ENCODE data around the gene TEF.
"Not testable (repeated sequence)": the region's sequence is repeated elsewhere in the genome, so short reads cannot be mapped to it uniquely, and the experiment has no call there.

Gene TEF

DNA sequence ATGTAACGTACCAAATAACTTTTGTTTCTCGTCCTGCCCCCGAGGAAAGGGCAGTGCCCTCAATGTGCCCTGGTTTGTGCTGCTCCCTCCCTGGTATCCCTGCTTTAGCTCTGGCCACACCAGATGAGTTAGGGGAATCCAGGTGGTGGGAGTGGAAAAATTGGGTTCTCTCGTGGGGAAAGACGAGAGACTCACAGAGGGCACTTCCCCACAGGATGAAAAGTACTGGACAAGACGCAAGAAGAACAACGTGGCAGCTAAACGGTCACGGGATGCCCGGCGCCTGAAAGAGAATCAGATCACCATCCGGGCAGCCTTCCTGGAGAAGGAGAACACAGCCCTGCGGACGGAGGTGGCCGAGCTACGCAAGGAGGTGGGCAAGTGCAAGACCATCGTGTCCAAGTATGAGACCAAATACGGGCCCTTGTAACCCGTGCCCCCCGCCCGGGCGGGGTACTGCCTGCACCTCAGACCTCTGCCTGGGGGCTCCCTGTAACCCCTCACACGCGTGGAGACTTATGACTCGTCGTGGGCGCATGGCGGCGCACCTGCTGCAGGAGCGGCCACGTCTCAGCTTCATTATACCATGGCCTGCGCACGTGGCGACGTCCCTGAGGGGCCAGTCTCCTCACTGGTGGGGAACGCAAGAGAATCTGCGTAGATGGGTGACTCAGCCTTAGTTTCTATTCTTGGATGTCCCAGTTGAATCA is 13.9 kb downstream of the TEF start:
- no peak for DNase-seq (ENCODE audit: low spot score)
- Histone ChIP-seq H3K4me3 (no peak overlapping the region), H3K27ac (peak overlapping the region in 1 of 2 donors; percentile 84)
- TF ChIP-seq, protein P1, sequence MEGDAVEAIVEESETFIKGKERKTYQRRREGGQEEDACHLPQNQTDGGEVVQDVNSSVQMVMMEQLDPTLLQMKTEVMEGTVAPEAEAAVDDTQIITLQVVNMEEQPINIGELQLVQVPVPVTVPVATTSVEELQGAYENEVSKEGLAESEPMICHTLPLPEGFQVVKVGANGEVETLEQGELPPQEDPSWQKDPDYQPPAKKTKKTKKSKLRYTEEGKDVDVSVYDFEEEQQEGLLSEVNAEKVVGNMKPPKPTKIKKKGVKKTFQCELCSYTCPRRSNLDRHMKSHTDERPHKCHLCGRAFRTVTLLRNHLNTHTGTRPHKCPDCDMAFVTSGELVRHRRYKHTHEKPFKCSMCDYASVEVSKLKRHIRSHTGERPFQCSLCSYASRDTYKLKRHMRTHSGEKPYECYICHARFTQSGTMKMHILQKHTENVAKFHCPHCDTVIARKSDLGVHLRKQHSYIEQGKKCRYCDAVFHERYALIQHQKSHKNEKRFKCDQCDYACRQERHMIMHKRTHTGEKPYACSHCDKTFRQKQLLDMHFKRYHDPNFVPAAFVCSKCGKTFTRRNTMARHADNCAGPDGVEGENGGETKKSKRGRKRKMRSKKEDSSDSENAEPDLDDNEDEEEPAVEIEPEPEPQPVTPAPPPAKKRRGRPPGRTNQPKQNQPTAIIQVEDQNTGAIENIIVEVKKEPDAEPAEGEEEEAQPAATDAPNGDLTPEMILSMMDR (IDR thresholded peaks at IDR 0.05): no peak

- Histone ChIP-seq H3K27ac (no peak overlapping the region), H3K4me3 (no peak overlapping the region)
- TF ChIP-seq, protein P1 (IDR thresholded peaks at IDR 0.05): no peak
- no peak for DNase-seq (ENCODE audit: low spot score)
Measured at GRCh38 chr22:41397143-41397811, 15.5 kb downstream of the TEF start.

- TF ChIP-seq, protein P1 (IDR thresholded peaks at IDR 0.05): no peak
- DNase-seq (ENCODE audit: low spot score): no peak
- H3K27ac ChIP-seq: peak overlapping the region in 1 of 2 donors; percentile 7
- H3K4me3 ChIP-seq: no peak overlapping the region
Measured at GRCh38 chr22:41398921-41399320, 17.2 kb downstream of the TEF start.

DNA sequence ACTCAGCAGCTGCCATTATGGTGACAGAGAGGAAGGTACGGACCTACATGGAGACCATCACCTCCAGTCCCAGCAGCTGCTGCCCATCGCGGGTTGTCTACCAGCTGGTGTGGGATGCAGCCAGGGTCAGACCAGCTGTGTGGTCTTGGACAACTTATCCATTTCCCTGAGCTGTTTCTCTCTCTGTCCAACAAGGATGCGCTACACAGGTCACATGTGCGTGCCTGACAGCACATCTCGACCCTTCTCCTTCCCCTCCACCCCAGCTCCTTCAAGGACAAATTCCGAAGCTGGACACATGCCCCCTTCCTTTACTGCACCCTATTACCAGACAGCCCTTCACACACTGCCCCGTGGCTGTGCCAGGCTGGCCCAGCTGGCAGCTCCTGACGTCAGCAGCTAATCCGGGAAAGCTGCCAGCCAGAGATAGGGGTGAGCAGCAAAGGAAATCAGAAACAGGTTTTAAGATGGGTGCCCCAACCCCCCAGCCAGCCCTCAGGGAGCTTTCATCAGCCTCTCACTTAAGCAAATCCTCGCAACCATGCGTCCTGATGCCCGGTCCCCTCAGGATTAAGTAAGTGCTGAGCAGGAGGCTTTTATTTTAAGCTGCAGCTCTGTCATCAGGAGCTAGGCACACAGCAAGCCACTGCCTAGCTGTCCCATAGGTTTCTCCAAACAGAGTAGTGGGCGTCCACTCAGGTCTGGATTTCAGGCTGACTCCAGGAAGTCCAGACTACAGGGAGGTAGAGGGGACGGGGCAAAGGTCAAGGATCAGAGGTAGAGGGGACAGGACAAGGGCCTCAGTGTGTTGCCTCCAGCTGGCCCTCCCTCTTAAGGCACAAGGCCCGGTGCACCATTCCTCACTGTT is 20.3 kb downstream of the TEF start:
- DNase-seq (ENCODE audit: low spot score): peak; percentile 88
- peak overlapping the region; percentile 59 to 88 for H3K27ac ChIP-seq
- TF ChIP-seq, protein P1 (IDR thresholded peaks at IDR 0.05): no peak
- peak overlapping the region; percentile 1 for H3K4me3 ChIP-seq

DNA sequence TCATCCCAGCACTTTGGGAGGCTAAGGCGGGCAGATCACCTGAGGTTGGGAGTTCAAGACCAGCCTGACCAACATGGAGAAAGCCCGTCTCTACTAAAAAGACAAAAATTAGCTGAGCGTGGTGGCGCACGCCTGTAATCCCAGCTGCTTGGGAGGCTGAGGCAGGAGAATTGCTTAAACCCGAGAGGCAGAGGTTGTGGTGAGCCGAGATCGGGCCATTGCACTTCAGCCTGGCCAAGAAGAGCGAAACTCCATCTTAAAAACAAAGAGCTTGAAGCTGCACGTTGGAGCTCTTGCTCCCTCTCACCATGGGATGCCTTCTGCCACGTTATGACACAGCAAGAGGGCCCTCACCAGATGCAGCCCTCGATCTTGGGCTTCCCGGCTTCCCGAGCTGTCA is 21.1 kb downstream of the TEF start:
- H3K27ac ChIP-seq: peak overlapping the region; percentile 59 to 88

DNA sequence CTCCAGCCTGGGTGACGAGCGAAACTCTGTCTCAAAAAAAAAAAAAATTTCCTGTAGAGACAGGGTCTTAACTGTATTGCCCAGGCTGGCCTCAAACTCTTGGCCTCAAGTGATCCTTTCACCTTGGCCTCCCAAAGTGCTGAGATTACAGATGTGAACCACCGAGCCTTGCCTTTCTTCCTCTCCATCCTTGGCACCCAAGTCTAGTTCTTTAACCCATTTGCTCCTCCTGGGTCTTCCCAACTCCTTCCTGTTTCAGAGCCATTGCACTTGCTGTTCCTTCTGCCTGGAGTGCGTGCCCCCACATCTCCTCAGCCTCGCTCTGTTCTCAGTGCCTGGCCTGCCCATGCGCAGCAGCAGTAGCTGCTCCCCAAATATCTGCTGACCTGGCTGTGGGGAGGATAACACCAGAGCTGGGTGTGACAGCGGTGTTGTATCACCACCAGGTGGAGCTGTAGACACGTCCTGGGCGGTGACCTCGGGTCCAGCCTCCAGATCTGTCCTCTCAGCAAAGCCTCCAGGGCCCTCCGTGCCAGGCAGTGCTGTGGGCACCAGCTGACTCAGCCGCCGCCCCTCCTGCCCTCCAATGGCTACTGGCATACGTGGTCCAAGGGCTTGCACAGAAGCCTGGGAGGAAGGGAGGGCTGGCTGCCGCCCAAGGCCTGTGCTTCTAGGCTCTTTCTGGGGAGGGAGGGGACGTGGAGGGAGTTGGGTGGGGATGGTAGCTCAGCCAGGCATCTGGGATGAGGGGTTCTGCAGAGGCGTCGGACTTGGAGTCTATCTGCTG is 22.0 kb downstream of the TEF start:
- TF ChIP-seq, protein P1 (IDR thresholded peaks at IDR 0.05): peak; percentile 94

More for the DNA sequence above, 21.1 kb downstream of the TEF start:
- not testable (repeated sequence) for H3K4me3 ChIP-seq; DNase-seq (ENCODE audit: low spot score)

More for the DNA sequence above, 22.0 kb downstream of the TEF start:
- peak; percentile 98 for DNase-seq (ENCODE audit: low spot score)
- Histone ChIP-seq H3K4me3 (no peak overlapping the region), H3K27ac (peak overlapping the region; percentile 64)
